Kasumi-1 (cell line): ENCODE results near the gene UPP2.

Experiments
- DNase-seq, 2 experiments: peaks; one replicate each; lab custom pipeline; 2025; lab: John Stamatoyannopoulos, UW

UPP2 gene

GRCh38 chr2:158142165-158142564 is 40.5 kb downstream of the UPP2 start:
- no peak for DNase-seq

GRCh38 chr2:158142568-158143332 is 41.1 kb downstream of the UPP2 start:
- DNase-seq: peak; percentile 95 to 96

GRCh38 chr2:158143703-158144360 is 42.2 kb downstream of the UPP2 start:
- DNase-seq: no peak

- DNase-seq: no peak
Measured at GRCh38 chr2:158144914-158145625, 43.4 kb downstream of the UPP2 start.

- no peak for DNase-seq
Measured at GRCh38 chr2:158153270-158154015, 51.8 kb downstream of the UPP2 start.

GRCh38 chr2:158154596-158154995 is 52.9 kb downstream of the UPP2 start:
- DNase-seq: no peak

GRCh38 chr2:158172719-158173118 is 71.0 kb downstream of the UPP2 start:
- DNase-seq: no peak

GRCh38 chr2:158174495-158174894 is 72.8 kb downstream of the UPP2 start:
- no peak for DNase-seq

GRCh38 chr2:158174956-158175355 is 73.3 kb downstream of the UPP2 start:
- no peak for DNase-seq

GRCh38 chr2:158178646-158179045 is 77.0 kb downstream of the UPP2 start:
- peak; percentile 52 to 64 for DNase-seq

GRCh38 chr2:158179660-158180059 is 78.0 kb downstream of the UPP2 start:
- DNase-seq: peak; percentile 79 to 88

- no peak for DNase-seq
Measured at GRCh38 chr2:158181171-158181570, 79.5 kb downstream of the UPP2 start.

- no peak for DNase-seq
Measured at GRCh38 chr2:158182676-158183295, 81.1 kb downstream of the UPP2 start.

GRCh38 chr2:158184001-158184400 is 82.3 kb downstream of the UPP2 start:
- DNase-seq: no peak

GRCh38 chr2:158184556-158185343 is 83.1 kb downstream of the UPP2 start:
- no peak for DNase-seq
